Vagina (tissue), 2 donors: ENCODE measurements around the gene CACNA1C.

Experiments
- POLR2A ChIP-seq, 2 donors: fragments of 450-650 bp; IDR thresholded peaks; one replicate each; pipeline ENCODE4 v1.6.1; 2017; ENCODE audit warnings: antibody characterized with exemption in 2 of 2, mild to moderate bottlenecking in 2 of 2, moderate library complexity in 2 of 2
- POLR2AphosphoS5 ChIP-seq, 2 donors: sonication (generic); formaldehyde crosslinking; IDR thresholded peaks; one replicate each; pipeline ENCODE4 v1.9.0; 2017; ENCODE audit warnings: antibody characterized with exemption in 2 of 2, mild to moderate bottlenecking in 2 of 2, low read depth in 1 of 2; ENCODE audit not compliant: insufficient read depth in 1 of 2
- TF ChIP-seq, protein P1 (sequence below), 3 experiments: fragments of 450-650 bp in 2 of 3; fragments of 200-600 bp in 1 of 3; sonication (generic) in 1 of 3; IDR thresholded peaks; one replicate each; pipeline ENCODE4 v1.5.1; 2017 to 2019; ENCODE audit warnings: antibody characterized with exemption in 3 of 3, mild to moderate bottlenecking in 2 of 3, moderate library complexity in 2 of 3

DNA sequence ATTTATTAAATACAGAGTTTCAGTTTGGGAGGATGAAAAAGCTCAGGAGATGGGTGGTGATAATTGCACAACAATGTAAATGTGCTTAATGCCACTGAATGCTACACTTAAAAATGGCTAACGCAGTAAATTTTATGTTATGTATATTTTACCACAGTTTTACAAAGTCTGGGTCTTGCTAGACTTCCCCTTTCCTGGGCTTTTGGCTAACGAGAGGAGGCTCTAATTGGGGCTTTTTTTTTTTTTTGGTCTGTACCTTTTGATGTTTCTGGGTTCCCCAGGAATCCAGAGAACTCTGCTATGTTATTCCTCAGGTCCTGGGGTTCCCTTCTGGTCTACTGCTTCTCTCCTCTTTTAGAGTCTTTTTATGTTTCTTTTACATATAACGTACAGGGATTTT is 355.5 kb downstream of the CACNA1C start:
- TF ChIP-seq, protein P1, sequence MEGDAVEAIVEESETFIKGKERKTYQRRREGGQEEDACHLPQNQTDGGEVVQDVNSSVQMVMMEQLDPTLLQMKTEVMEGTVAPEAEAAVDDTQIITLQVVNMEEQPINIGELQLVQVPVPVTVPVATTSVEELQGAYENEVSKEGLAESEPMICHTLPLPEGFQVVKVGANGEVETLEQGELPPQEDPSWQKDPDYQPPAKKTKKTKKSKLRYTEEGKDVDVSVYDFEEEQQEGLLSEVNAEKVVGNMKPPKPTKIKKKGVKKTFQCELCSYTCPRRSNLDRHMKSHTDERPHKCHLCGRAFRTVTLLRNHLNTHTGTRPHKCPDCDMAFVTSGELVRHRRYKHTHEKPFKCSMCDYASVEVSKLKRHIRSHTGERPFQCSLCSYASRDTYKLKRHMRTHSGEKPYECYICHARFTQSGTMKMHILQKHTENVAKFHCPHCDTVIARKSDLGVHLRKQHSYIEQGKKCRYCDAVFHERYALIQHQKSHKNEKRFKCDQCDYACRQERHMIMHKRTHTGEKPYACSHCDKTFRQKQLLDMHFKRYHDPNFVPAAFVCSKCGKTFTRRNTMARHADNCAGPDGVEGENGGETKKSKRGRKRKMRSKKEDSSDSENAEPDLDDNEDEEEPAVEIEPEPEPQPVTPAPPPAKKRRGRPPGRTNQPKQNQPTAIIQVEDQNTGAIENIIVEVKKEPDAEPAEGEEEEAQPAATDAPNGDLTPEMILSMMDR (IDR thresholded peaks at IDR 0.05) = no peak
- no peak for TF ChIP-seq POLR2A (IDR thresholded peaks at IDR 0.05)
- no peak for TF ChIP-seq POLR2AphosphoS5 (IDR thresholded peaks at IDR 0.05; ENCODE audit: insufficient read depth in 1 of 2, low read depth in 1 of 2)
